Limb (tissue), 2 donors: Measurements from ENCODE around the gene WARS2.
"Not testable (repeated sequence)": the region's sequence is repeated elsewhere in the genome, so short reads cannot be mapped to it uniquely, and the experiment has no call there.

Experiments used
- DNase-seq, 2 donors: peaks; one replicate each; pipeline ENCODE4 v3.0.0-alpha.2; 2016; ENCODE audit errors: extremely low spot score in 2 of 2

WARS2 gene

DNA sequence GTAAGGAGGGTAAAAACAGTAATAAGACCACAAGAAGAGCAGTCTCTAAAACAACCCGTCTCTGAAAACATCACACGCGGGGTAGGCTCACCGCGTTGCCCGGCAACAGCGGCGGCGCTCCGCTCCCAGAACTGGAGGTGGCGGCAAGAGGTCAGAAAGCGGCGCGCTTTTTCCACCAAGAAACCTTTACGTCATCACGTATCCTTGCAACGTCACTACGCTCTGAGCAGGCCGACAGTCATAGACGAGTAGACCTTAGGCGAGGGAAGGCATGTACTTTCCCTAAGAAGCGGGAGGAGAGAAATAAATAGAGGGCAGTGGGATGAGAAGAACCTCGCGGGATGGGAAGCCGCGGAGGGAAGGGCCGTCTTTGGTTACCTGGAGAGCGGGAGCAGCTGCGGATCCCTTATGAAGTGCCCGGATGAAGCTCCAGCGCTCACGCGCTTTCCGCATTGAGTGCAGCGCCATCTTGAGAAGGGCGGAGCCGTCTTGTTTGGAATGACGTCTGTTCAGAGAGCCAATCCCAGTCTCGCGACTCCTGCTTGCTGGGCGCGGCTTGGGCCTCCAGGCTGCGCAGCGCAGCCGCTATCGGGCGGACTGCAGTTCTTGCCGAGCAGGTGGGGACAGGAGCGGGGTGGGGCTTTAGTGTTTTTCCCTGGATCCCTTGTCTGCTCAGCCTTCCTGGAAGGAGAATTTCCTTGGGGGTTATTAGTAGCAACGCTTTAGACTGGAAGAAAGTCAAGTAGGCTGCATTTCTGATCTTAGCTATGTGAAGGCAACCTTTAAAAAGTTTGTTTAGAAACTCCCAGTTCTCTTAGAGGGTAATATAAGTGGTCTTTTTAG, at the start of gene WARS2:
Gene WARS2, minus strand, starts transcription at position 477 of the 843 bp plus-strand sequence. Its CDS starts 9 bp downstream, at position 468.
- peak; percentile 94 to 98 for DNase-seq

DNA sequence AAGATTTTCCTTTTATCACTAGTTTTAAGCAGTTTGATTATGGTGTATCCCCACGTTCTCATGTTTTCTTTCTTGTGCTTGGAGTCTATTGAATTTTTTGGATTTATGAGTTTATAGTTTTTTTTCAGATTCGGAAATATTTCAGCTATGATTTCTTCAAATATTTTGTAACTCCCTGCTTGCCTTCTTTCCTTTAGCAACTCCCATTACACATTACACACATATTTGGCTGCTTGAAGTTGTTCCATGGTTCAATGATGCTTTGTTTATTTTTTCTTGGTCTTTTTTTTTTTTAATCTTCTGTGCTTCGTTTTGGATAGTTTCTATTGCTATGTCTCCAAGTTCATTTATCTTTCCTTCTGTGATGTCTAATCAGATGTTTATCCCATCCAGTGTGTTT, 48.5 kb upstream of the WARS2 start:
- DNase-seq, result no peak

DNA sequence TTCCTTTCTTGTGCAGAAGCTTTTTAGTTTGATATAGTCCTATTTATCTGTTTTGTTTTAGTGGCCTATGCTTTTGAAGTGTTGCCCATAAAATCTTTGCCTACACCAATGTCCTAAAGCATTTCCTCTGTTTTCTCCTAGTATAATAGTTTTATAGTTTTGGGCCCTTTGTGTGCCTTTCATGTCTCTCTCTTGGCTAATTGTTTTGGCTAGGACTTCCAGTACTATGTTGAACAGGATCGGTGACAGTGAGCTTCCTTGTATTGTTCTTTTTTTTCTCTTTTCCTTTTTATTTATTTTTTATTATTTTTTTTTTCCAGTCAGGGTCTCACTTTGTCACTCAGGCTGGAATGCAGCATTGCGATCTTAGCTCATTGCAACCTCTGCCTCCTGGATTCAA, 47.0 kb upstream of the WARS2 start:
- DNase-seq, result no peak

DNA sequence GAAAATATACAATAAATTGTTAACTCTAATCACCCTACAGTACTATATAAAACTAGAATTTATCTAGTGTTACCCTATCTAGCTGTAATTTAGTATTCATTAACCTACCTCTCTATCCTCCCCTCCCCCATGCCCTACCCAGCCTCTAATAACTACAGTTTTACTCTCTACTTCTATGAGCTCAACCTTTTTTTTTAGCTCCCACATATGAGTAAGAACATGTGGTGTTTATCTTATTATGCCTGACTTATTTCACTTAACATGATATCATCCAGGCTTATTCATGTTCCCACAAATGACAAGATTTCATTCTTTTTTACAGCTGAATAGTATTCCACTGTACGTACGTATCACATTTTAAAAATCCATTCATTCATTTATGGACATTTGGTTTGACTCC, 46.0 kb upstream of the WARS2 start:
- DNase-seq, result no peak

DNA sequence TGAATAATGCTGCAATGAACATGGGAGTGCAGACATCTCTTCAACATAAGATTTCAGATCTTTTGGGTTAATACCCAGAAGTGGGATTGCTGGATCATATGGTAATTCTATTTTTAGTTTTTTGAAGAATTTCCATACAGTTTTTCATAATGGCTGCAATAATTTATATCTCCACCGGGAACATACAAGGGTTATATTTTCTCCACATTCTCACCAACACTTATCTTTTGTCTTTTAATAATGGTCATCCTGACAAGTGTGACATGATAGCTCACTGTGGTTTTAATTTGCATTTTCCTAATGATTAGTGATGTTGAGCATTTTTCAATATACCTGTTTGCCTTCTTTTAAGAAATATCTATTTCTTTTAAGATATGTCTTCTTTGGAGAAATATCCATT, 44.5 kb upstream of the WARS2 start:
- DNase-seq, result no peak

DNA sequence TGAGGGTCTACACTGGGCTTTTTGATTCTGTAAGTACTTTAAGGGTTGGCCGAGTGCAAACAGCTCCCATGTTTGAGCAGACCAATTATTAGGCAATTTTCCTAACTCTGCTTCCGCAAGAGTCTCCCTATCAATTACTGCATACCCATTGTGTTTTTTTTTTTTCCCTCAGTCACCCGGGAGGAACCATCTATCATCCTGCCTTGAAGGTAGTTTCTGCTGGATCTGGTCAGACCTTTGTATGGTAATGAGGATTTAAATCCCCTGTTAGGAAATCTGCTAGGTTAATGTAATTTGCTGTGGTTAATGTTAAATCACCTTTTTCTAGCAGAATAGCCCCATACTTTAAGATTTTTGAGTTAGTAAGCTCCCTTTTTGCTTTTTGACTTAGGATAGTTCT, 40.8 kb upstream of the WARS2 start:
- DNase-seq, result no peak

DNA sequence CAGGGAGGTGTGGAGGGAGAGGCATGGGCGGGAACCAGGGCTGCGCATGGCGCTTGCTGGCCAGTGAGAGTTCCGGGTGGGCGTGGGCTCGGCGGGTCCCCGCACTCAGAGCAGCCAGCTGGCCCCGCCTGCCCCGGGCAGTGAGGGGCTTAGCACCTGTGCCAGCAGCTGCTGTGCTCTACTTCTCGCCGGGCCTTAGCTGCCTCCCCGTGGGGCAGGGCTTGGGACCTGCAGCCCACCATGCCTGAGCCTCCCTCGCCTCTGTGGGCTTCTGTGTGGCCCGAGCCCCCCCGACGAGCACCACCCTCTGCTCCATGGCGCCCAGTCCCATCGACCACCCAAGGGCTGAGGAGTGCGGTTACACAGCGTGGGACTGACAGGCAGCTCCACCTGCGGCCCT, 38.6 kb upstream of the WARS2 start:
- no peak for DNase-seq

DNA sequence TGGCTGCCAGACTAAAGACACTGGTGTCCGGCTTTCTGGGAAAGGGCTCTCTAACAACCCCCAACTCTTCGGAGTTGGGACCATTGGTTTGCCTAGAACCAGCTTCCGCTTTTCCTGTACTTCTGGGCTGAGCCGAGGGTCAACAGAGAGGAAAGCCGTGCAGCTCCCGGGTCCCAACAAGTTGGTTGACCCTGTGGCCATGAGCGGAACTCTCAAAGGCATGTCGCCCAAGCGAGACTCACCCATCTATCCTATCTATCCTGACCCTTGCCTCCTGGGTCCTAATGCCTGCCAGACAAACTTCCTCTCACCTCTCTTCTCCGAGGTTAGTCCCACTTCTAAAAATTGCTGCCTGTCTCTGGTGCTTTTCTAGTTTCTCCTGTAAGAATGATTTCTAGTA, 32.5 kb upstream of the WARS2 start:
- not testable (repeated sequence) for DNase-seq

DNA sequence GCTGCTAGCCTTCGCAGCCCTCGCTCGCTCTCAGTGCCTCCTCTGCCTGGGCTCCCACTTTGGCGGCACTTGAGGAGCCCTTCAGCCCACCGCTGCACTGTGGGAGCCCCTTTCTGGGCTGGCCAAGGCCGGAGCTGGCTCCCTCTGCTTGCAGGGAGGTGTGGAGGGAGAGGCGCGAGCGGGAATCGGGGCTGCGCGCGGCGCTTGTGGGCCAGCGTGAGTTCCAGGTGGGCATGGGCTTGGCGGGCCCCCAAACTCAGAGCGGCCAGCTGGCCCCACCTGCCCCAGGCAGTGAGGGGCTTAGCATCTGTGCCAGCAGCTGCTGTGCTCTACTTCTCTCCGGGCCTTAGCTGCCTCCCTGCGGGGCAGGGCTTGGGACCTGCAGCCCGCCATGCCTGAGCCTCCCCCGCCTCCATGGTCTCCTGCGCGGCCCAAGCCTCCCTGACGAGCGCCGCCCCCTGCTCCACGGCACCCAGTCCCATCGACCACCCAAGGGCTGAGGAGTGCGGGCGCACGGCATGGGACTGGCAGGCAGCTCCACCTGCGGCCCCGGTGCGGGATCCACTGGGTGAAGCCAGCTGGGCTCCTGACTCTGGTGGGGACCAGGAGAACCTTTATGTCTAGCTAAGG, 31.0 kb upstream of the WARS2 start:
- not testable (repeated sequence) for DNase-seq

DNA sequence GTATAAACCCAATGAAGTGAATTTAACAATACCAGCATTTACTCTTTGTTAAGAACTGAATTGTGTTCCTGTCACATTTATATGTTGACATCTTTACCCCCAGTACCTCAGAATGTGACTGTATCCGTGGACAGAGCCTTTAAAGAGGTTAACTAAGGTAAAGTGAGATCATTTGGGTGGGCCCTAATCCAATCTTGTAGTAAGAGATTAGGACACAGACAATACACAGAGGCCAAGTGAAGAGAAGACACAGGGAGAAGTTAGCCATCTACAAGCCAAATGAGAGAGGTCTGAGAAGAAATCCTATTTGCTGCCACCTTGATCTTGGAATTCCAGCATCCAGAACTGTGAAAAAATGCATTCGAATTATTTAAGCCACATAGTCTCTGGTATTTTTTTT, 22.9 kb upstream of the WARS2 start:
- DNase-seq, result no peak

DNA sequence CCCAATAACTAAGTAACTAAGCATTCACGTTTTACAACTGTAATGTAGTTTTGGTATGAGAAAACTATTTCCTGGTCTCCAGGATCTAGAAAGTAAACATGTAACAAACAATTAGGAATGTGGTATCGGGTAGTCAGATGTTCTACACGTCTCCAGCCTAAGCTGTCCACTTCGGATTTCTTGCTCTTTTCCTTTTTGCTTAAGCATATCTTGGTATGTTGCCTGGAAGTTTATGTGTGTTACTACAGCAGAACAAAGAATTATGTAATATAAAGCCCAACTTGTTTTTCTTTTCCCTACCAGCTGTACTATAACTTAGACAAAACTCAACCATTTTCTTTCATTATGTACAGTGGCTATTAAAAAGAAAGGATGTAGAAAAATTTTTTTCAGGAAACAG, 20.4 kb upstream of the WARS2 start:
- DNase-seq, result peak in 1 of 2 donors; percentile 80

DNA sequence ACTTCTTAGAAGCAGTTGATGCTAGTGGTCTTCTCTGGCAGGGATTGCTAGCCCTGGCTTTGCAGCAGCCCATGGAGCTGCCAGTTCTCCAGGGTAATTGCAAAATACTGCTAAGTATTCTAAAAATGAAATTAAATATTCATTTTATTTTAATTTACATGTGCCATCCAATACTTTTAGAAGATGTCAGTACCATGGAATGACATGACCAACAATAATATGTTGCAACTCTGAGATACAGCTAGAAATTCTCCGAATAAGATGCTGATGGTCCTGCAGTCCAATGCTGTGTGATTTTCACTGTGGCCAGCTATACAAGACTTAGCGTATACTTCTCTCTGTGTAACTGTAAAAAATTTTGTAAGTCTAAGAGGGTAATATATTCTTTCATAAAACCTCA, 20.0 kb upstream of the WARS2 start:
- DNase-seq, result no peak

DNA sequence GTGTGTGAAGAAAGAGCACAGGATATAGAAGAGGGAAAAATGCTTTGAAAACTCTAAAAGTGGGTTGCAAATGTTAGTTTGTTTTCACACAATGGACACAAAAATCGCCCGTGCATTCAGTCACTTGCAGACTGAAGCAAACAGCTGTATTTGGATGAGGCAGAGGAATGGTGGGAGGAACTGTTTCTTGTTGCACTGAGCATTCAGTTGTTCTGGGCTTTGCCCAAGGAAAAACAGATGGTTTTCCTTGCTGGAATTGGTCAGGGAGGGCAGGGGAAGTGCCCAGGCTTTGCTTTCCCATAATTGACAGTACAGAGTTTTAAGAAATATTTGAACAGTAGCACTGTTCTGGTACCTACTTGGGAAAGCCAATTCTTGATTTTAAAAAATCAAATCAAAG, 19.5 kb upstream of the WARS2 start:
- peak in 1 of 2 donors; percentile 33 for DNase-seq

DNA sequence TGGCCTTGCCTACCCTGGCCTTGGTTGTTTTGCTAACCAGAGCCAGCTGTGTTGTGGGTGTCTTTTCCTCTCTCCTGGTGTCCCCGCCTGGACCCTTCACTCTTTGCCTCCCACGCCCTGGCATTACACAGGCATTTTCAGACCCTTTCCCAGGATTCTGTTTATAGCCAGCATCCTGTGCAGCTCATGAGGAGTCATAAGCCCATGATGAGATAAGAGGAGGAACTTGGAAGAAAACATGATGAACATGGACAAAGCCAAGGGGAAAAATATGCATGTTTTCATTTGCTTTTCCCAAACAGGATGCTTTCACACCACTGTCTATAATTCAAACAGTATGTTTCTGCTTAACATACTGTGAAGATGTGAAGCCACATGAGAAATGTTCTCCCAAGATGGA, 18.7 kb upstream of the WARS2 start:
- no peak for DNase-seq

DNA sequence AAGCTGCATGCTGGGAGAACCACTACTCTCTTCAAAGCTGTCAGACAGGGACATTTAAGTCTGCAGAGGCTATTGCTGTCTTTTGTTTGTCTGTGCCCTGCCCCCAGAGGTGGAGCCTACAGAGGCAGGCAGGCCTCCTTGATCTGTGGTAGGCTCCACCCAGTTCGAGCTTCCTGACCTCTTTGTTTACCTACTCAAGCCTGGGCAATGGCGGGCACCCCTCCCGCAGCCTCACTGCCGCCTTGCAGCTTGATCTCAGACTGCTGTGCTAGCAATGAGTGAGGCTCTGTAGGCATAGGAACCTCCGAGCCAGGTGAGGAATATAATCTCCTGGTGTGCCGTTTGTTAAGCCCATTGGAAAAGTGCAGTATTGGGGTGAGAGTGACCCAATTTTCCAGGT, 16.3 kb upstream of the WARS2 start:
- DNase-seq, result not testable (repeated sequence)

DNA sequence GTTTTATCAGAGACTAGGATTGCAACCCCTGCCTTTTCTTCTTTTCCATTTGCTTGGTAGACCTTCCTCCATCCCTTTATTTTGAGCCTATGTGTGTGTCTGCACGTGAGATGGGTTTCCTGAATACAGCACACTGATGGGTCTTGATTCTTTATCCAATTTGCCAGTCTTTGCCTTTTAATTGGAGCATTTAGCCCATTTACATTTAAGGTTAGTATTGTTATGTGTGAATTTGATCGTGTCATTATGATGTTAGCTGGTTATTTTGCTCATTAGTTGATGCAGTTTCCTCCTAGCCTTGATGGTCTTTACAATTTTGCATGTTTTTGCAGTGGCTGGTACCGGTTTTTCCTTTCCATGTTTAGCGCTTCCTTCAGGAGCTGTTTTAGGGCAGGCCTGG, 14.6 kb upstream of the WARS2 start:
- not testable (repeated sequence) for DNase-seq

DNA sequence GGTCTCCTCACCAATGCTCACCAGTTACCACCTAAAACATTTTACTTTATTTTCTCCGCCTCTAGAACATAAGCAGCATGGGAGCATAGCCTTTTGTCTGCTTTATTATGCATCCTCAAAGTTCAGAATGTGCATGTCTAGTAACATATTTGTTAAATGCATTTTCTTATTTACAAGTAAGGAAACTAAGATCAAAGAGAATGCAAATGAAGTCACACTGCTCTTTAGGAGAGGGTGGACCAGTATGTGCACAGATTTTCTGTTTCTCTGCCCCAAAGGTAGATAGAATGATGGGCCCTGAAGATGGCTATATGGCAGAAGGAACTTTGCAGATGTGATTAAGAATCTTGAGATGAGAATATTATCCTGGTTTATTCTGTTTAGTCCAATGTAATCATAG, 9.7 kb upstream of the WARS2 start:
- DNase-seq, result no peak

DNA sequence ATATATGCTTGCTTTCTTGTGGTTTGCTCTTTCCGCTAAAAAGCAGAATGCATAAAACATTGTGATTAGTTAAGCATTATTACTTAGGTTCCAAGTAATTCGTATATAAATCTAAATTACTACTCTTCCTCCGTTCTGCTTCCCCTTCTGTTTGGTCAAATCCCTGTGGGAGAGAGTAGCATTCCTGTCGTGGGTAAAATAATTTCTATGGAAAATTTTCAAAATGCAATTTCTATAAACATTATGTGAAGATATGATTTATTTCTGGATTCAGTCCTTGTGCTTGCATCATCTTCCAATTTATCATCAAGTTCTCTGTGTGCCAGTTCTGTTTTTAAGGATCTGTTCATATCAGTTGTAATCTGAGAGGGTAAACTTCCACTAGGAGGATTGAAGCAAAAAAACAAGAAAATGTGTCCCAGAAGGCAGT, 7.2 kb upstream of the WARS2 start:
- no peak for DNase-seq

DNA sequence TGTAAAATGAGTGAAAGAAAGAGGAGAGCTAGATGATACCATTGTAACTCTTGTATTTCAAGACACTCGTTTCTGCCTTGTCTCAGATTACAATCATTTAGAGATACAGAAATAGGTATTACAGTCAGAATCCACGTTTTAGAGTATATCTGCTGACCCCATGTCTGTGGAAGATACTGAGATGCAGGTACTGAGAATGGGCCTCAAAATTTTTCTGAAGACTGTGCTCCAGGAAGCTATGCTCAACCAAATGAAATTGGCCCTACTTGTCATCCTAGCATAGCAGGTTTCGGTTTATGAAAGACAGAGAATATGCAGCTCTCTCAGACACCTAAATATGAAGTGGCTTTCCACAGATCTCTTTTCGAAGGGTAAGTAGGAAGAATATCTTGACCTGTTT, 6.0 kb upstream of the WARS2 start:
- DNase-seq, result no peak

DNA sequence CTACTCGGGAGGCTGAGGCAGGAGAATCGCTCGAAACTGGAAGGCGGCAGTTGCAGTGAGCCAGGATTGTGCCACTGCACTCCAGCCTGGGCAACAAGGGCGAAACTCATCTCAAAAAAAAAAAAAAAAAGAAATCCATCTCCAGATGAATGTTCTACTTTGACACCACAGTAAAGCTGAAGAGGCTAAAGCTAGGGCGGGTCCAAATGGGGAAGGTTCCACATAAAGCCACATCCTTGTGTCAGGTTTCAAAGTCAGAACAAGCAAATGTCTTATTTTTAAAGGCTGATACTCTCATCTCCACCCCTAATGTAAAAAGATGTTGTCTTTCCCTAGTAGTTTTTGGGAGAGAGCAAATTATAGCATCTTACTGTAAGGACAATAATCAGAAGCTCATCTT, 4.4 kb upstream of the WARS2 start:
- no peak for DNase-seq

DNA sequence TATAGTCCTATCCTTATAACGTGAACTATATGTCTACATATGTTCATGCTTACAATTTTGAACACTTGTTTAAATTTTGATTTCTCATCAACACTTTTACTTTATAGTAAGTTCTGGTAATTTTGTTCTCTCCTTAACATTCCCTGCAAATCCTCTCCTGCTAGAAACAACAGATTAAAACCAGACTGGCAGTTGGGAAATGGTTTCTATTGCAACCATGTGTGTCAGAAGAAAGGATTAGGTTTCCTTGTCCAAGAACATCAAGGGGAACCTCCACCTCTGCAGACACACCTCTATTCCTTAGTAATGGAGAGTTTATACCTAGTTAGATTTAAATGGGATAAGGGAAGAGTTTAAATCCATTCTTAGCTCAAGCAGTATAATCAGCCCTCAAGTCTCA, 3.3 kb upstream of the WARS2 start:
- no peak for DNase-seq

DNA sequence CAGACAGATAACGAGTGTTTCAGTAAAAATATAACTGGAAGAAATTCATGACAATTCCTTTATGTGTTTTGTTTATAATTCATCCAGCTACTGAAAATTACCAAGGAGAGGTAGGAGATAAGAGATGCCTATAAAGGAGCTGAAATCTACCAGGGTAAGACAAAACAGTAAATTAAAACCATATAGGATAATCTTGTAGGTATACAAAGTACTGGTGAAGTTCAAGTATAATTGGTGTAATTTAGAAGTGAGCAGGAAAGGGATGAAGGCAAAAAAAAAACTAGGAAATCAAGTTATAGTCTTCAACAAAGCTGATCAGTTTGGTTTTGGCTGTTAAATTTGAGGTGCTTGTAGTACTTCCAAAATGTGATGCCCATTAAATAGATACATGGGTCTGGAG, 1.2 kb upstream of the WARS2 start:
- no peak for DNase-seq

DNA sequence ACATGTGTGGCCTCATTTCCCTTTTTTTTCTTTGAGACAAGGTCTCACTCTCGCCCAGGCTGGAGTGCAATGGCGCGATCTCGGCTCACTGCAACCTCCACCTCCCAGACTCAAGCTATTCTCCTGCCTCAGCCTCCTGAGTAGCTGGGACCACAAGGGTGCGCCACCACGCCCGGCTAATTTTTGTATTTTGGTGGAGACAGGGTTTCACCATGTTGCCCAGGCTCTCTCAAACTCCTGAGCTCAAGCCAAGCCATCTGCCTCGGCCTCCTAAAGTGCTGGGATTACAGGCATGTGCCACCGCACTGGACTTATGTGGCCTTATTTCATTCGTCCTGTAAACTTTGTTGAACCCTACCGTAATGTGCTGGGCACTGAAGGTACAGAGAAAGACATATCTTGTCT, 569 bp upstream of the WARS2 start:
- peak in 1 of 2 donors; percentile 59 for DNase-seq
